ENCODE measurements around the gene USP25. TPM values are rescaled to one million over a fixed set of nuclear protein-coding genes. Genes with fewer than 3 reads are reported as not detected.
A peak's percentile ranks its signal among the peaks of the same experiment; 100 is the strongest.

The USP25 gene
- total RNA-seq, 1 experiment from 2014 or later: 13.4 TPM

- no peak for DNase-seq (ENCODE audit: low read depth)
Measured at GRCh38 chr21:15809818-15810217, 80.0 kb downstream of the USP25 start.

- no peak for DNase-seq (ENCODE audit: low read depth)
Measured at GRCh38 chr21:15815285-15815684, 85.5 kb downstream of the USP25 start.

GRCh38 chr21:15820327-15820726 lies 90.5 kb downstream of the USP25 start:
- no peak for DNase-seq (ENCODE audit: low read depth)

GRCh38 chr21:15820852-15821379 lies 91.1 kb downstream of the USP25 start:
- DNase-seq (ENCODE audit: low read depth): no peak

- no peak for DNase-seq (ENCODE audit: low read depth)
Measured at GRCh38 chr21:15823486-15824150, 93.8 kb downstream of the USP25 start.

- no peak for DNase-seq (ENCODE audit: low read depth)
Measured at GRCh38 chr21:15825700-15826099, 95.9 kb downstream of the USP25 start.

GRCh38 chr21:15826147-15826780 lies 96.5 kb downstream of the USP25 start:
- peak; percentile 22 for DNase-seq (ENCODE audit: low read depth)

- no peak for DNase-seq (ENCODE audit: low read depth)
Measured at GRCh38 chr21:15826908-15827601, 97.3 kb downstream of the USP25 start.

GRCh38 chr21:15831497-15831896 lies 101.7 kb downstream of the USP25 start:
- no peak for DNase-seq (ENCODE audit: low read depth)

GRCh38 chr21:15837645-15838044 lies 107.9 kb downstream of the USP25 start:
- DNase-seq (ENCODE audit: low read depth): no peak

- no peak for DNase-seq (ENCODE audit: low read depth)
Measured at GRCh38 chr21:15839026-15839425, 109.2 kb downstream of the USP25 start.

- DNase-seq (ENCODE audit: low read depth): no peak
Measured at GRCh38 chr21:15839601-15840000, 109.8 kb downstream of the USP25 start.

GRCh38 chr21:15840406-15840805 lies 110.6 kb downstream of the USP25 start:
- DNase-seq (ENCODE audit: low read depth): no peak

GRCh38 chr21:15841856-15842564 lies 112.2 kb downstream of the USP25 start:
- DNase-seq (ENCODE audit: low read depth): peak; percentile 3

- no peak for DNase-seq (ENCODE audit: low read depth)
Measured at GRCh38 chr21:15842565-15842880, 112.7 kb downstream of the USP25 start.

- no peak for DNase-seq (ENCODE audit: low read depth)
Measured at GRCh38 chr21:15843766-15844165, 114.0 kb downstream of the USP25 start.

GRCh38 chr21:15848634-15849560 lies 119.1 kb downstream of the USP25 start:
- peak; percentile 39 for DNase-seq (ENCODE audit: low read depth)

GRCh38 chr21:15849927-15850326 lies 120.1 kb downstream of the USP25 start:
- no peak for DNase-seq (ENCODE audit: low read depth)

GRCh38 chr21:15850645-15851044 lies 120.9 kb downstream of the USP25 start:
- peak; percentile 16 for DNase-seq (ENCODE audit: low read depth)

- no peak for DNase-seq (ENCODE audit: low read depth)
Measured at GRCh38 chr21:15852146-15852545, 122.4 kb downstream of the USP25 start.

- no peak for DNase-seq (ENCODE audit: low read depth)
Measured at GRCh38 chr21:15853126-15853525, 123.3 kb downstream of the USP25 start.

Measured in Daoy (cell line).